ENCODE data around the gene KLF15.

KLF15 gene

GRCh38 chr3:126319701-126320295, 37.4 kb downstream of the KLF15 start:
- DNase-seq (ENCODE audit: low spot score), result no peak

- no peak for DNase-seq (ENCODE audit: low spot score)
Observed at GRCh38 chr3:126317029-126317996, 39.9 kb downstream of the KLF15 start.

DNA sequence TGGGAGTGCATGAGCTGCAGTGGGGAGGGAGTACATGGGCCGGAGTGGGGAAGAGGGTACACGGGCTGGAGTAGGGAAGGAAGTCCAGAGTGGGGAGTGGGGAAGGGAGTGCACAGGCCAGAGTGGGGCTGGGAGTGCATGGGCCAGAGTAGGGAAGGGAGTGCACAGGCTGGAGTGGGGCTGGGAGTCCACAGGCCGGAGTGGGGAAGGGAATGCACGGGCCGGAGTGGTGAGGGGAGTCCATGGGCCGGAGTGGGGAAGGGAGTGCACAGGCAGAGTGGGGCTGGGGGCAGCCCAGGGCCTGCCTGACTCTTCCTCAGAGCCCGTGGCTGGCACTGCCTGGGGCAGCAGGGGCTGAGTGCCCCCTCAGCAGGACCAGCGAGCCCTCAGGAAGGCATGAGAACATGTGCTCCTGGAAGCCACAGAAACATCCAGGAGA, 40.7 kb downstream of the KLF15 start:
- DNase-seq (ENCODE audit: low spot score), result no peak

DNA sequence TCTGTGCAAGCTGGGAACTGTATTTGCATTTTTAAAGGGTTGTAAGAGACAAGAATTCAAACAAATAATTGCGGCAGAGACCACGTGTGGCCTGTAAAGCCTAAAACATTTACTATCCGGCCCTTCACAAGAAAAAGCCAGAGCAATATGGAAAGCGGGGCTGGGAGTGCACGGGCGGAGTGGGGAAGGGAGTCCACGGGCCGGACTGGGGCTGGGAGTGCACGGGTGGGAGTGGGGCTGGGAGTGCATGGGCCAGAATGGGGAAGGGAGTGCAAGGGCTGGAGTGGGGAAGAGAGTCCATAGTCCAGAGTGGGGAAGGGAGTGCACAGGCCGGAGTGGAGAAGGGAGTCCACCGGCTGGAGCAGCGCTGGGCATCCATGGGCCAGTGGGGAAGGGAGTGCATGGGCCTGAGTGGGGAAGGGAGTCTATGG, 41.2 kb downstream of the KLF15 start:
- DNase-seq (ENCODE audit: low spot score), result no peak

- DNase-seq (ENCODE audit: low spot score), result no peak
Observed at GRCh38 chr3:126314790-126315658, 42.2 kb downstream of the KLF15 start.

DNA sequence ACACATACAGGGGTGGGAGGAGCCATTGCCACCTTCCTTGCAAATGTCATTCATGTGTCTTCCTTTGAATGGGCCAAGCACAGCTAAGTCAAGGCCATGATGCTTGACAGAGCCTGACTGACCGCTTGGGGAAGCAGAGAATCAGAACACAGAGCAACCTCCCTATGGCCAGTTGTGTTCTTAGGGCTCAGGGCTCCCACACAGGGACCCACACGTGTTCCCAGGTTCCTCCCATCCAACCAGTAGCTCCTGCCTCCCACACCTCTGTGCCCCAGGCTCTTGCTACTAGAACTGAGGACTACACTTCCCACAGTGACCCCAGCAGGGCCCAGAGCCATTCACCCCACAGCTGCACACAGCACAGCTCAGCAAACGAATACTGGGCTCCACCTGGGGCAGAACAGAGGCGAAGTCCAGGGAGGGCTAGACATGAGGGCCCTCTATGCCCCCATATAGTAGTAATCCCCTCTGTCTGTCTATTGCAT, 42.9 kb downstream of the KLF15 start:
- DNase-seq (ENCODE audit: low spot score), result no peak

DNA sequence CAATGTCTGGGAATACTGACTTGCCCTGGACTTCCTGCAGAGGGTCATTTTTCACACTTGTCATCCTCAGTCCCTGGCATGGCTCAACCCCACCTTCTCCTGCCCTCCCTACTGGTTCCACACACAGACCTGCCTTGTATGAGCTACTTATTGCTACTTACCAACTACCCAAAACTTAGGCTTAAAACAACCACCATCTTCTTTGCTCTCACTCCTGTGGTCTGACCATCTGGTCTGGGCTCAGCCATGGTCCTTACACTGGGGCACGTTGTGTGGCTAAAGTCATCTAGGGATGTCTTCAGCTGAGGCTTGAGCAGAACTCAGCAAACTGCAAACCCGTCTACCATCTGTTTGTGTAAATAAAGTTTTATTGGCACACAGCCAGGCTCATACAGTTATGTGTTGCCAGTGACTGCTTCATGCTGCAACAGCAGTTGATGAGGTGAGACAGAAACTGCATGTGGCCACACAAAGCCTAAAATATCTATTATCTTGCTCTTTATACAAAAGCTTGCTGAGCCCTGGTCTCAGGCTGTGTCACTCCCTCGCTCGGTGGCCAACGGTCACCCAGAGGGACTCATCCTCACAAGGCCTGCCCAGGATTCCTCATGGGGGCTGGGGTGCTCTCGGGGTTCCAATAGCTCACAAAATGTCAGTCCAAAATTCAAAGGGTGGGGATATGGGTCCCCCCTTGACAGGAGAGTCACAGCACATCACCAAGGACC, 43.5 kb downstream of the KLF15 start:
- no peak for DNase-seq (ENCODE audit: low spot score)

- no peak for DNase-seq (ENCODE audit: low spot score)
Observed at GRCh38 chr3:126313166-126313565, 44.0 kb downstream of the KLF15 start.

- DNase-seq (ENCODE audit: low spot score), result no peak
Observed at GRCh38 chr3:126312341-126312740, 44.9 kb downstream of the KLF15 start.

DNA sequence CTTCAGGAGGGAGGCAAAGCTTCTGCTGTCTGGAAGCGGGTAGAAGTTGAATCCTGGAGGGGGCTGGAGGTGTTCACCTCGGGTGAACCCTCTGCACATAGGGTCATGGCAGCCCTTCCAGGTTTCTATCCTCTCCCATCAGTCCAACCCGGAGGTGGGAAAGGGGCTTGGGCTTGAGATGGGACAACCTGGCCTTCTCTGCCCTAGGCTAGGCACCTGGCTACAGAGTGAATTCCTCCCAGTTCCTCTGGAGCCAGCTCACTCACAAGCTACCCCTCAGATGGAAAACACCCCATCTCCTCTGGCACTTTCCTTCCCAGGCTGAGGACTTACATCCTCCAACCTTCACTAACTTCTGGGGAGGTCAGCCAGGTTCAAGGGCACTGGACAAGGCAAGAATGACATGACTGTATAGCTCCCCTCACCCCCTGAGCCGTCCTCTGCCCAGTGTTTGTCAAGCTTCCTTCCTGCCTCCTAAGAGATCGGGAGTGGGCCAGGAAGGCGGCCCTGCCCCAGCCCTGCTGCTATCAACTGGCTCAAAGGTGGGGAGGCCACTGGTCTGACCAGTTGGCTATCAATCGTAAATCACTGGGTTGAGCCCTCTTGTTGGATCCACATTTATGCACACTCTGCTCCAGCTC, 45.8 kb downstream of the KLF15 start:
- DNase-seq (ENCODE audit: low spot score), result no peak

DNA sequence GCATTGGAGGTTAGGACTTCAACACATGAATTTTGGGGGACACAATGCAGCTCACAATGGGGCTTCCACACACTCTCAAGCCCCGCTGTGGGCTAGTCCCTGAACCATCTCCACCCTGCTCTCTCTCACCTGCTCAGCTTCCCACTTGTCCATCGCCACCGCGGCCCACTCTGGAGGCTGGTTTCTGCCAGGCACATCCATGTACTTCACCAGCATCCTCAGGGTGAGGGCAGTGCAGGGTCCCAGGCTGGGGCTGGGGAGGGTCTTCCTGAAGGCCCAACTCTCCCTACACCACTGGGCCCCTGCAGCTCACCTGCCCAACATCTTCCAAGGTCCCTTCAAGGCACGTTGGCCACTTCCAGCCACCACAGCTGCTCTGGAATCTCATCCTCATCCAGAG, 46.4 kb downstream of the KLF15 start:
- DNase-seq (ENCODE audit: low spot score), result no peak

- no peak for DNase-seq (ENCODE audit: low spot score)
Observed at GRCh38 chr3:126309861-126310655, 47.1 kb downstream of the KLF15 start.

- DNase-seq (ENCODE audit: low spot score), result no peak
Observed at GRCh38 chr3:126309165-126309564, 48.0 kb downstream of the KLF15 start.

DNA sequence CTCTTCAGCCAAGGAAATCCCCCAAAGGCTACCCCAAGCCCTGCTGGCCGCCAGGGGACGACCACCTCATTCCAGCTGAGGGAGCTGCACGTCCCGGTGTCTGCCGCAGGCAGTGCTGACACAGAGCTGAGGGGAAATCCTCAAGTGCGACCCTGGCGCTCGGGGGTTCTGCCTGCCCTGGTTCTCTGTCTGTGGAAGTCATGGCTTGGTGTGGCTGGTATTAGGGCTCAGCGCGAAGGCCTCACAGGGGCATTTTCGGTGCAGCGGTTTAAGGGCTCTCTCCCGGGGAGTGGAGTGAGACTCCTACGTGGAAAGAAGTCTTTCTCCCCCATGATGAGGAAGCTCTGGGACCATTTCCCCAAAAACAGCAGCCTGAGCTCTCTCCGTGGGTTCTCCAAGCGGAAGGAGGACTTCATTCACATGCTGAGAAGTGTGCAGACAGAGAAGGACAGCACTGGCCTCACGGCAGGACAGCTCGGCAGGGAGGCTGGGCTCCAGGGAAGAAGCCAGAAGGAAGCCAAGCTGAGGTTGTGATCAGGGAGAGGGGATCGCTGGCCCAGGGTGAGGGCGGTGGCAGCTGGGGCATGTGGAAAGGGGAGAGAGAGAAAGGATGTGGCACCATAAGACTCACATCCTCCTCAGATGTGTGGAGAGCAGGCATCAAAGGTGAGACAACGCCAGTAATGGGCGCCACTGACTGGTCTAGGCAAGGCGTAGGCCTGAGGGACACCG, 48.6 kb downstream of the KLF15 start:
- no peak for DNase-seq (ENCODE audit: low spot score)

DNA sequence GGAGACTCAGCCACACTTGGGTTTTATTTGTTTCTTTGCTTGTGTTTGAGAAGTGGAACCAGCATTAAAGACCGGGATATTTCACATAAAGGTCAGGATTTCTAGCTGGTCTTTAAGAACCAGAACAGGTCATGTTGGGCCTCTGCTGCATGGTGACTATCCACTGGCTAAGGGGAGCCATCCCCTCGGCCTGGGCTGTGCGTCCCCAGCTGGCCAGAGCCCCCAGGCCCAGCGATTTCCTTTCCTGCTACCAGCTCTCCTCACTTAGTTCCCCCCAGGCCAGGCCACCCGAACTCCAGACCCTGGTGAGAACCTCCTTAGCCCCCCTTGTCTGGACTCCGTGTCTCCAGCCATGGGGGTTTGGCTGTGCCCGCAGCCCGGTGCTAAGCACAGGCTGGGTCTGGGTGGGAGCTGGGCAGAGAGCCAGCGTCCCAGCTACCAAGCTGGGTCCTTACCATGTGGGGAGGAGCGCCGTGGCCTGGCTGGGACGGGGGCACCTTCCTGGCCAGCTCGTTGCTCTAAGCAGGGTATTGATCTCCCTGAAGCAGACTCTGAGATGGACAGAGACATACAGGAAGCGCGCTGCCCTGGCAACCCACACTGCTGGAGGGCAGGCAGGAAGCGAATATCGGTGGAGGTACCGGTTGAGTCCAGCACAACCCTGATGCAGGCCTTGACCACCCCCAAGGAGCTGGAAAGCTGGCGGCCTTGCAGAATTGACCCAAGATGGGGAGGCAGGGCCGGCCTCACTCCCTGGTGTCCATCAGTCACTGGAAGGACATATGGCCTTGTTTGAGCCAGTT, 49.4 kb downstream of the KLF15 start:
- no peak for DNase-seq (ENCODE audit: low spot score)

DNA sequence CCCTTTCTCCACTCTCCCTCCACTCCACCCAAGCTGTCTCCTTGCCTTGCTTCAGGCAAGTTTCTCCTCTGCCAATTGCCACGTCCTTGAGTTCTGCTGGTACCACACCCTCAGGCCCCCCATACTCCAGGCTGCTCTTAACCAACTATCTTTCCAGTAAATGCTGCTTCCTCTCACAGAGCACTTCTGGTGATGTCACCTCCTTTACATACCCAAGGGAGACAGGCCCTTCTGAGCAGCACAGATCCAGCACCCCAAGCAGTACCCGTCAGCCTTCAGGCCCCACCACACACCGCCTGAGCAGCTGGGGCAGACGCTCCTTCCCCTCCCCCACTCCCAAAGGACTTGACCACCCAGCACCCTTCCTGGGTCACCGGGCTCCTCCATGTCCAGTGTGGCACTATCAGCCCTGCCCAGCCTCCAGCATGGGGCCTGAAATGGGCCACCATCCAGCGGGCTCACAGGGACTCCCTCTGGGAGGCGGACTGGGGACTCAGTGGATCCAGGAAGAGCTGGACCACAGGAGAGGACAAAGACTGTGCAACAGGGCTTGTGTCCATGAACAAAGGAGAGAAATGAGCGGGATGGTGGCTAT, 50.2 kb downstream of the KLF15 start:
- no peak for DNase-seq (ENCODE audit: low spot score)

GRCh38 chr3:126306397-126306796, 50.8 kb downstream of the KLF15 start:
- no peak for DNase-seq (ENCODE audit: low spot score)

GRCh38 chr3:126305427-126305826, 51.8 kb downstream of the KLF15 start:
- no peak for DNase-seq (ENCODE audit: low spot score)
